ENCODE measurements around the gene ATP2C2.

ATP2C2 gene

GRCh38 chr16:84505249-84506187, 137.2 kb downstream of the ATP2C2 start:
- ATAC-seq (no peak), DNase-seq (no peak)
- Mint-ChIP-seq H3K4me1 (peaks cover 44% of the 10 kb centered on the region), H3K36me3 (ENCODE audit: low read depth) (no peaks in the 10 kb centered on the region), H3K4me3 (peak overlapping the region; percentile 88), H3K27ac (peak overlapping the region; percentile 87), H3K9me3 (no peaks in the 10 kb centered on the region), H3K27me3 (no peaks in the 10 kb centered on the region)

- no peak overlapping the region for H3K27ac Mint-ChIP-seq
- no peaks in the 10 kb centered on the region for H3K9me3 Mint-ChIP-seq
- peaks cover 54% of the 10 kb centered on the region for H3K4me1 Mint-ChIP-seq
- H3K4me3 Mint-ChIP-seq: peak overlapping the region; percentile 27
- no peaks in the 10 kb centered on the region for H3K36me3 Mint-ChIP-seq (ENCODE audit: low read depth)
- H3K27me3 Mint-ChIP-seq: no peaks in the 10 kb centered on the region
- ATAC-seq (no peak), DNase-seq (no peak)
Measured at GRCh38 chr16:84507011-84507982, 139.0 kb downstream of the ATP2C2 start.

GRCh38 chr16:84508502-84508901, 140.2 kb downstream of the ATP2C2 start:
- DNase-seq (no peak), ATAC-seq (no peak)
- Mint-ChIP-seq H3K27me3 (no peaks in the 10 kb centered on the region), H3K27ac (no peak overlapping the region), H3K4me3 (no peak overlapping the region), H3K9me3 (no peaks in the 10 kb centered on the region), H3K4me1 (peaks cover 62% of the 10 kb centered on the region), H3K36me3 (ENCODE audit: low read depth) (no peaks in the 10 kb centered on the region)

GRCh38 chr16:84509032-84509950, 141.0 kb downstream of the ATP2C2 start:
- no peak overlapping the region for H3K4me3 Mint-ChIP-seq
- peaks cover 68% of the 10 kb centered on the region for H3K4me1 Mint-ChIP-seq
- ATAC-seq: no peak

GRCh38 chr16:84511180-84511800, 143.0 kb downstream of the ATP2C2 start:
- Mint-ChIP-seq H3K9me3 (no peaks in the 10 kb centered on the region), H3K4me3 (no peak overlapping the region), H3K4me1 (peaks cover 68% of the 10 kb centered on the region), H3K27me3 (no peaks in the 10 kb centered on the region), H3K36me3 (ENCODE audit: low read depth) (no peaks in the 10 kb centered on the region), H3K27ac (peak overlapping the region; percentile 70)
- peak; percentile 13 for ATAC-seq
- peak; percentile 87 for DNase-seq

More at GRCh38 chr16:84509032-84509950, 141.0 kb downstream of the ATP2C2 start:
- no peak for DNase-seq
- no peaks in the 10 kb centered on the region for H3K9me3 Mint-ChIP-seq
- H3K27ac Mint-ChIP-seq: peak overlapping the region; percentile 19
- no peaks in the 10 kb centered on the region for H3K27me3 Mint-ChIP-seq
- no peaks in the 10 kb centered on the region for H3K36me3 Mint-ChIP-seq (ENCODE audit: low read depth)

GRCh38 chr16:84511831-84512230, 143.5 kb downstream of the ATP2C2 start:
- ATAC-seq (no peak), DNase-seq (no peak)
- no peak overlapping the region for H3K4me3 Mint-ChIP-seq
- no peaks in the 10 kb centered on the region for H3K36me3 Mint-ChIP-seq (ENCODE audit: low read depth)
- peak overlapping the region; percentile 70 for H3K27ac Mint-ChIP-seq
- H3K9me3 Mint-ChIP-seq: no peaks in the 10 kb centered on the region
- no peaks in the 10 kb centered on the region for H3K27me3 Mint-ChIP-seq
- H3K4me1 Mint-ChIP-seq: peaks cover 69% of the 10 kb centered on the region

GRCh38 chr16:84513123-84513522, 144.8 kb downstream of the ATP2C2 start:
- Mint-ChIP-seq H3K36me3 (ENCODE audit: low read depth) (no peaks in the 10 kb centered on the region), H3K4me1 (peaks cover 65% of the 10 kb centered on the region), H3K9me3 (no peaks in the 10 kb centered on the region), H3K27ac (peak overlapping the region; percentile 87), H3K4me3 (no peak overlapping the region), H3K27me3 (no peaks in the 10 kb centered on the region)
- no peak for ATAC-seq
- DNase-seq: no peak

- H3K4me3 Mint-ChIP-seq: peak overlapping the region; percentile 48
- H3K27me3 Mint-ChIP-seq: no peaks in the 10 kb centered on the region
- DNase-seq: no peak
- H3K4me1 Mint-ChIP-seq: peaks cover 64% of the 10 kb centered on the region
- no peak for ATAC-seq
- no peaks in the 10 kb centered on the region for H3K36me3 Mint-ChIP-seq (ENCODE audit: low read depth)
- peak overlapping the region; percentile 87 for H3K27ac Mint-ChIP-seq
- H3K9me3 Mint-ChIP-seq: no peaks in the 10 kb centered on the region
Measured at GRCh38 chr16:84513666-84514065, 145.3 kb downstream of the ATP2C2 start.
